Measurements from ENCODE around the gene HERC2.
"Not testable (repeated sequence)": the region's sequence is repeated elsewhere in the genome, so short reads cannot be mapped to it uniquely, and the experiment has no call there.

The HERC2 gene

DNA sequence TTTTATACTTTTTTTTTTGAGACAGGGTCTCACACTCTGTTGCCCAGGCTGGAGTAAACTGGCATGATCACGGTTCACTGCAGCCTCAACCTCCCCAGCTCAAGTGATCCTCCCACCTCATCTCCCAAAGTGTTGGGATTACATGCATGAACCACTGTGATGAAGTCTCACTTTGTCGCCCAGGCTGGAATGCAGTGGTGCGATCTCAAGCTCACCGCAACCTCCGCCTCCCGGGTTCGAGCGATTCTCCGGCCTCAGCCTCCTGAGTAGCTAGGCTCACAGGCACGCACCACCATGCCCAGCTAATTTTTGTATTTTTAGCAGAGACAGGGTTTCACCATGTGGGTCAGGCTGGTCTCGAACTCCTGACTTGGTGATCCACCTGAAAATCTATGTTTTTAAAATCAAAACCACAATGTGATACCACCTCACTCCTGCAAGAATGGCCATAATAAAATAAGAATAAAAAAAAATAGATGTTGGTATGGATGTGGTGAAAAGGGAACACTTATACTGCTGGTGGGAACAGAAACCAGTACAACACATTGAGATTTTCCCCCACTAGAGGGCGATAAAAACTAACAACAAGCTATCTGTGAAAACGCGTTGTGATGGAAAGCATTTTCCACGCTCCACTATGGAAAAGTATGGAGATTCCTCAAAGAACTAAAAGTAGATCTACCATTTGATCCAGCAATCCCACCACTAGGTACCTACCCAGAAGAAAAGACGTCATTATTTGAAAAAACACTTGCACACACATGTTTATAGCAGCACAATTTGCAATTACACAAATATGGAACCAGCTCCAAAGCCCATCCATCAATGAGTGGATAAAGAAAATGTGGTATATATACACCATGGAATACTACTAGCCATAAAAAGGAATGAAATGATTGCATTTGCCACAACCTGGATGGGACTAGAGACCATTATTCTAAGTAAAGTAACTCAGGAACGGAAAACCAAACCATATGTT, 196.0 kb downstream of the HERC2 start:
- 73 to 74% methylated on average over 16 to 17 of the region's 17 CpGs for WGBS, 2 experiments
- Histone ChIP-seq H3K27ac (ENCODE audit: insufficient read depth, low read depth, low read length, poor library complexity, severe bottlenecking) (no peak overlapping the region), H3K36me3 (ENCODE audit: control insufficient read depth, insufficient read depth, low read length) (peaks cover 10% of the 10 kb centered on the region)

DNA sequence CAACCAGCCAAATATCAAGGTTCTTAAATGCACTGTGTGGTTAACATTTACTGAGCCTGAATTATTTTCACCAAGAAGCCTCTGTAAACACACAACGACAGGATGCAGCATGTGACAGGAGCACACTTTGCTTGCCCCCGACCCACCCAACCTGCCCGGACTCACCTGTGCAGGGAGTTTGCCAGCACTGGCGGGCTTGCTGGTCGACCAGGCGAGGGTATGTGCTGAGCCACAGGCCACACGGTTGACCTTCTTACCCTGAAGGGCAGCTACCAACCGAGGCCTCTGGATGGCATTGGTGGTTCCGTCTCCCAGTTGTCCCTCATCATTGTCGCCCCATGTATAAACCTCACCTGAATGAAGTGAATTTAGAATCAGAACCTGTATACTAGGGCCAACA, 197.1 kb downstream of the HERC2 start:
- WGBS, 2 experiments = 91 to 93% methylated on average over 10 of the region's 10 CpGs
- H3K4me3 ChIP-seq (ENCODE audit: insufficient read depth, low read depth, low read length) = no peak overlapping the region
- H3K4me1 ChIP-seq (ENCODE audit: control insufficient read depth, insufficient read depth, low read length) = no peaks in the 10 kb centered on the region
- no peaks in the 10 kb centered on the region for H3K9me3 ChIP-seq (ENCODE audit: control insufficient read depth, low read length)
- H3K27me3 ChIP-seq (ENCODE audit: control insufficient read depth, insufficient read depth, low read length, poor library complexity, severe bottlenecking) = no peaks in the 10 kb centered on the region
- peaks cover 15% of the 10 kb centered on the region for H3K36me3 ChIP-seq (ENCODE audit: control insufficient read depth, insufficient read depth, low read length)
- H3K27ac ChIP-seq (ENCODE audit: insufficient read depth, low read depth, low read length, poor library complexity, severe bottlenecking) = no peak overlapping the region

More for the DNA sequence above, 196.0 kb downstream of the HERC2 start:
- H3K9me3 ChIP-seq (ENCODE audit: control insufficient read depth, low read length) = no peaks in the 10 kb centered on the region
- H3K4me1 ChIP-seq (ENCODE audit: control insufficient read depth, insufficient read depth, low read length) = no peaks in the 10 kb centered on the region
- no peaks in the 10 kb centered on the region for H3K27me3 ChIP-seq (ENCODE audit: control insufficient read depth, insufficient read depth, low read length, poor library complexity, severe bottlenecking)
- no peak overlapping the region for H3K4me3 ChIP-seq (ENCODE audit: insufficient read depth, low read depth, low read length)

DNA sequence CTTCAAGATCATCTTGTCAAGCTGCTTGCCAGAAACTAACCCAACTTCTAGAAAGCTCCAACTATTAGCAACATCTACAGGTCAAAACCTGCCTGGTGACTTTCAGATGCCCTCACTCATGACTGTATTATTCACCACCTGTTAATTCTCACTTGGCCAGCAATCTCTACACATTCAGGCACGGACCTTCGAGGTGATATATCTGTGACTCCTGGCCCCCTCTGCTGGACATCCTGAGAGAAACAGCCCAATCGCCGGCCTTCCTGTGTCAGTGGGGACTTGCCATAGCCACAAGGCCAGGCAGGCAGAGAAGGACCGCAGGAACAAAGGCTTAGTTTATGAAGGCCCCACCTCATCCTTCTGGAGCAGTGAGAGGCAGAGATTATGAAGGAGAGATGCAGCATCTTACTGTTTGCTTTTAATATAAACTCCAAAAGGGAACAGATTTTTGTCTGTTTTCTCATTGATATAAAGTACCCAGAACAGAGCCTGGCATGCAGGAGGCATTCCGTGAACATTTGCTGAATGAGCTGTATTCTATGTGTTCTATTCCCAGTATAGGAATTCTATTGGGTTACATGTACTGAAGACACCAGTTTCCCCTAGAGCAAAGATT, 198.5 kb downstream of the HERC2 start:
- H3K27ac ChIP-seq (ENCODE audit: insufficient read depth, low read depth, low read length, poor library complexity, severe bottlenecking) = no peak overlapping the region
- H3K4me3 ChIP-seq (ENCODE audit: insufficient read depth, low read depth, low read length) = no peak overlapping the region
- no peaks in the 10 kb centered on the region for H3K4me1 ChIP-seq (ENCODE audit: control insufficient read depth, insufficient read depth, low read length)
- no peaks in the 10 kb centered on the region for H3K9me3 ChIP-seq (ENCODE audit: control insufficient read depth, low read length)
- H3K36me3 ChIP-seq (ENCODE audit: control insufficient read depth, insufficient read depth, low read length) = peaks cover 11% of the 10 kb centered on the region
- H3K27me3 ChIP-seq (ENCODE audit: control insufficient read depth, insufficient read depth, low read length, poor library complexity, severe bottlenecking) = no peaks in the 10 kb centered on the region
- 45 to 52% methylated on average over 6 of the region's 6 CpGs for WGBS, 2 experiments

DNA sequence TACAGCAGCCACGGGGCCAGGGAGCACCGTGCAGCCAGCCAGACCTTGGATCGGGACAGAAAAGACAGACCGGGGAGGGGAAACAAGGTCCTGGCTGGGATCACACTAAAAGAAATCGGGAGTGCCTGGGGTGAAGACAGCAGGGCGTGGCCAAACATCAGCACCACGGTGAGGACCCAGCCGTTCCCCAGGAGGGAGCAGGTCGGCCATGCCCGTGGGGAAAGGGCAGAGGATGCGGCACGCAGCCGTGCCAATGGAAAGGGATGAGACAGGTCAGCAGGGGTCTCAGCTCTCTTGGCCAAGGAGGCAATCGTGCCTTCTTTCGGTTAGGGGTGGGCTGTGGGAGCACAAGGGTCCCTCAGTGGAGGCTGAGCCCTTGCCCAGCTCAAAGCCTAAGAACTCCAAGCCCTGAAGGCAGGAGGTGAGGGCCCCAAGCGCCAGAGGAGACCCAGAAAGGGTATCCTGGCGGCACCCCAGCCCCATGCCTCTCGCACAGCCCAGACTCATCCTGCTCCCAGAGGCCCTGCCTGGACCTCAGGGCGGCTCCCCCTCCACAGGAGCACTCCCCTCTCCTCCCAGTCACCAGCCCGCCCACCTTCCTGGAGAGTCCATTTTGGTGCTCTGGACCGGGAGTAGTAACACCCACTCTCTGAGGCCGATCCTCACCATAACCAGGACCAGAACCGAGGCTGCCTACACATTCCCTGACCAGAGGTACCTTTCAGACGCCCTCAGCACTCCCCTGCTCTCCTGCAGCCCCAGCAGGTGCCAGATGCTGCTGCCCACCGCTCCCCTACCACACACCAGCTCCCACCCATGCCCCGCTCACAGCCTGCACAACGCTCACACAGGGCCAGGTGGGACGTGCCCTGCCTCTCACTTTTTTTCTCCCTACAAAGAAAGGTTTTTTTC, 199.7 kb downstream of the HERC2 start:
- WGBS, 2 experiments = 86 to 88% methylated on average over 28 of the region's 28 CpGs
- Histone ChIP-seq H3K4me1 (ENCODE audit: control insufficient read depth, insufficient read depth, low read length) (no peaks in the 10 kb centered on the region), H3K27ac (ENCODE audit: insufficient read depth, low read depth, low read length, poor library complexity, severe bottlenecking) (no peak overlapping the region), H3K4me3 (ENCODE audit: insufficient read depth, low read depth, low read length) (no peak overlapping the region), H3K9me3 (ENCODE audit: control insufficient read depth, low read length) (no peaks in the 10 kb centered on the region), H3K27me3 (ENCODE audit: control insufficient read depth, insufficient read depth, low read length, poor library complexity, severe bottlenecking) (no peaks in the 10 kb centered on the region), H3K36me3 (ENCODE audit: control insufficient read depth, insufficient read depth, low read length) (peaks cover 11% of the 10 kb centered on the region)

DNA sequence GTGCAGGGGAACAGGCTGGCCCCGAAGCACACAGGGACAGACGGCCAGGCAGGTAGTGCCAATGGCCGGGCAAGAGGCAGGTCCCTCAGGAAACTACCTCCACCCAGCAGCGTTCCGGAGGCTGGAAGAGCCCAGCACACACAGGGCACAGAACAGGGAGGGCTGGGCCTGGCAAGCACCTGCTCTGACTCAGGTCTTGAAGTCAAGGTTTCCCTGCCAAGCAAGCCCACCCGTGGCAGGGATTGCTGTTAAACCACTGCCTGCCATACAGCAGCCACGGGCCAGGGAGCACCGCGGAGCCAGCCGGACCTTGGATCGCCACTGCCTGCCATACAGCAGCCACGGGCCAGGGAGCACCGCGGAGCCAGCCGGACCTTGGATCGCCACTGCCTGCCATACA, 200.4 kb downstream of the HERC2 start:
- WGBS, 2 experiments = 94 to 96% methylated on average over 6 to 16 of the region's 16 CpGs
- H3K27me3 ChIP-seq (ENCODE audit: control insufficient read depth, insufficient read depth, low read length, poor library complexity, severe bottlenecking); H3K4me1 ChIP-seq (ENCODE audit: control insufficient read depth, insufficient read depth, low read length); H3K27ac ChIP-seq (ENCODE audit: insufficient read depth, low read depth, low read length, poor library complexity, severe bottlenecking); H3K4me3 ChIP-seq (ENCODE audit: insufficient read depth, low read depth, low read length); H3K9me3 ChIP-seq (ENCODE audit: control insufficient read depth, low read length): not testable (repeated sequence)
- H3K36me3 ChIP-seq (ENCODE audit: control insufficient read depth, insufficient read depth, low read length) = peaks cover 11% of the 10 kb centered on the region

DNA sequence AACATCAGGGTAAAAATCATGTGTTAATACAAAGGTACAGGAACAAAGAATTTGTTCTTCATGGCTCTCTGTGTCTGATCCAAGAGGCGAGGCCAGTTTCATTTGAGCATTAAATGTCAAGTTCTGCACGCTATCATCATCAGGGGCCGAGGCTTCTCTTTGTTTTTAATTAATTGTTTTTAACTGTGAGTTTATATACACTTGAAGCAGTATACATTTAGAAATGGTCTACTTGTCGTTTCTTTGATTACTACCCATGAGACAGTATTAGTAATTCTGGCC, 201.7 kb downstream of the HERC2 start:
- Histone ChIP-seq H3K4me1 (ENCODE audit: control insufficient read depth, insufficient read depth, low read length) (no peaks in the 10 kb centered on the region), H3K36me3 (ENCODE audit: control insufficient read depth, insufficient read depth, low read length) (peaks cover 11% of the 10 kb centered on the region), H3K27me3 (ENCODE audit: control insufficient read depth, insufficient read depth, low read length, poor library complexity, severe bottlenecking) (no peaks in the 10 kb centered on the region), H3K9me3 (ENCODE audit: control insufficient read depth, low read length) (no peaks in the 10 kb centered on the region), H3K4me3 (ENCODE audit: insufficient read depth, low read depth, low read length) (no peak overlapping the region), H3K27ac (ENCODE audit: insufficient read depth, low read depth, low read length, poor library complexity, severe bottlenecking) (no peak overlapping the region)
- WGBS, 2 experiments = 93 to 96% methylated on average over 3 to 4 of the region's 4 CpGs

DNA sequence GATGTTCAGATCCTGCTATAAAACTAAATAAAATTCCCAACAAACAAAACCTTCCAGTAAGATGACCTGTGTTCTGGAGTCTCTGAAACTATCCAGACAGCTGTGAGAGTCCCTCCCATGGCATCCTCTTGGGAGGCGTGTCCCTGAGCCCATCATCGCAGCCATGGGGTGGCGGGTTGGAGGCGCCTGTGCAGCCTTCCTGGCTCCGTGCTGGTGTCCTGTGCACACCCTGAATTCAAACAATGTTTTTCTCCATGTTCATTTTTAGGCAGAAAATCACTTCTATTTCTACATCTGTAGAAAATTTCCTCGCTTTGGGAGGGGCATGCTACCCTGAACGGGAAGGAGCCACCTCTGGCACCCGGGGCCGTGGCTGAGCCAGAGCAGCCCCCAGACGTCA, 203.4 kb downstream of the HERC2 start:
- H3K4me3 ChIP-seq (ENCODE audit: insufficient read depth, low read depth, low read length) = no peak overlapping the region
- WGBS, 2 experiments = 94 to 97% methylated on average over 10 of the region's 10 CpGs
- H3K9me3 ChIP-seq (ENCODE audit: control insufficient read depth, low read length) = no peaks in the 10 kb centered on the region
- no peaks in the 10 kb centered on the region for H3K4me1 ChIP-seq (ENCODE audit: control insufficient read depth, insufficient read depth, low read length)
- H3K36me3 ChIP-seq (ENCODE audit: control insufficient read depth, insufficient read depth, low read length) = peaks cover 11% of the 10 kb centered on the region
- H3K27me3 ChIP-seq (ENCODE audit: control insufficient read depth, insufficient read depth, low read length, poor library complexity, severe bottlenecking) = no peaks in the 10 kb centered on the region
- no peak overlapping the region for H3K27ac ChIP-seq (ENCODE audit: insufficient read depth, low read depth, low read length, poor library complexity, severe bottlenecking)

DNA sequence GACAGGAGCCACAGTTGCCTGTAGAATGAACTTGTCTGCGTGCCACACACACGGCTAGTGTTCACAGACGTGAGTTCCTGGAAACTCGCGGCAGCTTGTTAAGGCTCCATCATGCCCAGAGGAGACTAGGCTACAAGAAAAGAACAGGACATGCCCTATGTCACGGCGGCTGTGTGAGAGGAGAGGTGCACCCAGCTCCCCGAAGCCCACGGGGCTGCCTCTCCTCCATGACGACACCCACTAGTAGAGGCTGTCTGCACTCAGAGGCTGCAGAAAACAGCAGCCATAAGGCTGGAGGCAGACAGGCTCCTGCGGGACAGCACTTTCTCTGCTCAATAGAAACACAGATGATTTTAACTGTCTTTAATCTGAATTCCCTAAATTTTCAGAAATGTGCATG, 203.9 kb downstream of the HERC2 start:
- Histone ChIP-seq H3K4me1 (ENCODE audit: control insufficient read depth, insufficient read depth, low read length) (no peaks in the 10 kb centered on the region), H3K27me3 (ENCODE audit: control insufficient read depth, insufficient read depth, low read length, poor library complexity, severe bottlenecking) (no peaks in the 10 kb centered on the region), H3K36me3 (ENCODE audit: control insufficient read depth, insufficient read depth, low read length) (peaks cover 11% of the 10 kb centered on the region), H3K27ac (ENCODE audit: insufficient read depth, low read depth, low read length, poor library complexity, severe bottlenecking) (no peak overlapping the region), H3K9me3 (ENCODE audit: control insufficient read depth, low read length) (no peaks in the 10 kb centered on the region), H3K4me3 (ENCODE audit: insufficient read depth, low read depth, low read length) (no peak overlapping the region)
- WGBS, 2 experiments = 93 to 97% methylated on average over 11 of the region's 11 CpGs

DNA sequence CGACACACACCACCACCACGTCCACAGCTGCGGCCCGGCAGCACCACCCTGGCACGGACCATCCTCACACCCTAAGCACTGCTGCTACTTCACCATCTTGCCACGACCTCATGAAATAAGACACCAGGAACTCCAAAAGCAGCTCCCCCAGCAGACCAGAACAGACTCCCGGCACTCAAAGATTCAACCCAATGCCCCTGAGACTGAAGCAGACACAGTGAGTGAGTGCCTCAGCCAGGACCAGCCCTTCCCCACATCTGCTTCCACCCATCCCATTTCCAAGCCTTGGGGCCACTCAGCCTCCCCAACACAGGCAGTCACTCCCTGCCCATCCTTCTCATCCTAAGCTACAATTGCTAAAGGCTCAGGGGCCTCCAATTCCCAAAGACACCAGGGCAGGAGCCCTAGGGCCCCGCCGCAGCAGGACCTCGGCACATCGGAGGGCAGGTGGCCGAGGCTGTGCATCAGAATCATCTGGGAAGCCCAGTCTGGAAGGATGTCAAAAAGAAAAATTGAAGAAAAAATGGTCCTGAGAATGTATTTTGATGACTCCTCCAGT, 204.5 kb downstream of the HERC2 start:
- Histone ChIP-seq H3K4me3 (ENCODE audit: insufficient read depth, low read depth, low read length) (no peak overlapping the region), H3K4me1 (ENCODE audit: control insufficient read depth, insufficient read depth, low read length) (no peaks in the 10 kb centered on the region), H3K27ac (ENCODE audit: insufficient read depth, low read depth, low read length, poor library complexity, severe bottlenecking) (no peak overlapping the region), H3K9me3 (ENCODE audit: control insufficient read depth, low read length) (no peaks in the 10 kb centered on the region), H3K27me3 (ENCODE audit: control insufficient read depth, insufficient read depth, low read length, poor library complexity, severe bottlenecking) (no peaks in the 10 kb centered on the region), H3K36me3 (ENCODE audit: control insufficient read depth, insufficient read depth, low read length) (peaks cover 11% of the 10 kb centered on the region)
- WGBS, 2 experiments = 94% methylated on average over 12 of the region's 12 CpGs

Measured in ectodermal cell (in vitro differentiated cells).